HG02623 (cell line): ENCODE measurements around the gene CACNA2D1.

ENCODE experiments used
- ATAC-seq: cut with Tn5 transposase; IDR thresholded peaks from one replicate; pipeline ENCODE4 v1.9.1; 2021; ENCODE audit warnings: moderate library complexity; ENCODE audit not compliant: unreplicated experiment

The CACNA2D1 gene

DNA sequence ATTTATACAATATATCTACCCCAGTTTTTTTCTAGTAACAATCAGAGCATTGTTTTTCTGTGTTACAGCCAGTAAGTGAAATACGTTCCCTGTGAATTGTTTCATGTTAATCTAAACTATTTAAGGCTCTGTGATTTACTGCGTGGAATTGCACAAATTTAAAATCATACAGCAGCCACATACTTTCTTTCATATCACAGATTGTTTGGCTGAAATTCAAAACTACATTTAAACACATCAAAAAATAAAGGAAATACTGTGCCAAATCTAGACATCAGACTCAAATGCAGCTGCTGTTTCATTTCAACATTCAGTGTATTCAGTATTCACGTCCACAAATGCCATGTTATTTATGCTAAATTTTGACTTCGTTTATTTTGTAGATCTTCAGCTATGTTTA is 431.1 kb downstream of the CACNA2D1 start:
- no peak for ATAC-seq

DNA sequence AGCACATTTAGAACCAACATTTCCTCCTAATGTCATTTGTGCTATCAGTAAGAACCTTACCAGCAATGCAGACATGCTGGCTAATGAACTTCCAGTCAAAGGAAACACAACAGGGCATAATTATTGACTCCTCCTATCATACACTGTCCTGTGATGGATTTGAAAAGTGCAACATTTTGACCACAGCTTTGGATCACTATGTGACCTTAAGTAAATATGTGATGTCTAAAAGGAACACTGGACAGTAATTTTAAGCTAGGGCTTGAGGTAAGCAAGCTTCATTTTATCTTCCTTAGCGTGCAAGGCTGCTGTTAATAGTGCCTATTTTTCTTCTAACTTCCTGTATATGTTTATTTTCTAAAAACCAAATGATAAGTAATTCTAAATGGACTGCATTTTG is 433.2 kb downstream of the CACNA2D1 start:
- ATAC-seq, result no peak

DNA sequence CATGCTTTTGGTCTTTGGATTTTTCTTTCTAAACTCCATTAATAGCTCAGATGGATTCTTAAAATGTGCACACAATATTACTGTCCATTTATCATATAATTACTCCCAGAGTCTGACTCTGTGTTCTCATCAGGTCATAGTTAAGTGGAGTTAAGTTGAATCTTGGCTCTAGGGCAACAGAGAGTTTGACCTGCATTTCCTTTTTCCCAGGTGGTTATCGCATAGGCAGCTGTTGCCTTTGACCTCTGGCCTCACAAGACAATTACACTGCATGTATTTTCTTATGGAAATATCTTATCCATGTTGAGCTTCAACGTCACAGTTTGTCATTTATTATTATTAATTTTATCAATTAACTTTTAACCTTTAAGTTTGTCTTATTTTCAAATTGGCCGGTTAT is 436.3 kb downstream of the CACNA2D1 start:
- ATAC-seq, result no peak

DNA sequence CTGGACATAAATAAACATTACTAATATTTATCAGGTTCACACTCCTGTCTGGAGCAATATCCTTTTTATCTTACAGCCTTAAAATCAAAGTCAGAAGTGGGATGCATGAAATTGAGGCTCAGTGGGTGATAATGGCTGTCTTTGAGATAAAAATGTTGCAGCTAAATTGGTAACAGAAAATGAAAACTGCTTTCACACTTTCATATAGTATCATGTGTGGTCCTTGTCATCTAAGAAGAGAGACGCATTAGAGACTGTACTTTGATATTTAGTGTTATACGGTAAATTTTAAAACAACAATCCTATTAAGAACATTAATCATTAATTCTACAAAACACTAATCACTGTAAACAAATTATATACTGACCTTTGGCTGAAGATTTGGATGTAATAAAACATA is 438.5 kb downstream of the CACNA2D1 start:
- no peak for ATAC-seq

- ATAC-seq, result no peak
Observed at GRCh38 chr7:81993186-81993585, 450.4 kb downstream of the CACNA2D1 start.

DNA sequence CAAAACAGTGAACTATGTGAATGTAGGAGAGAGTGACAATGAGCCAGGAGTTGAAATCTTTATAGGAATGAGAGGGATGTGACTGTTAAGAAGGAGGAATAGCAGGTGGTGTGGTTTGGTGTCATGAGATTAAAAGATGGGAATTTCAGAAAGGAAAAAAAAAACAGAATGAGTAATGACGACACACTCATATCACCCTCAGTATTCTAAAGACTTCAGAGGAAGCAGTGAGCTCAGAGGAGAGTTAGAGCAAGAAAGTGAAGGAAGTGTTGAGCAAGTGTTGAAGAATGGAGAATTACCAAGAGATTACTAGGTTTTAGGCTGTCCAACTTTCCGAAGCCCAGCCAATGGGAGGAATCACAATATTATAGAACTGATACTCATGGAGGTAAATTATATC is 453.2 kb downstream of the CACNA2D1 start:
- ATAC-seq, result no peak

DNA sequence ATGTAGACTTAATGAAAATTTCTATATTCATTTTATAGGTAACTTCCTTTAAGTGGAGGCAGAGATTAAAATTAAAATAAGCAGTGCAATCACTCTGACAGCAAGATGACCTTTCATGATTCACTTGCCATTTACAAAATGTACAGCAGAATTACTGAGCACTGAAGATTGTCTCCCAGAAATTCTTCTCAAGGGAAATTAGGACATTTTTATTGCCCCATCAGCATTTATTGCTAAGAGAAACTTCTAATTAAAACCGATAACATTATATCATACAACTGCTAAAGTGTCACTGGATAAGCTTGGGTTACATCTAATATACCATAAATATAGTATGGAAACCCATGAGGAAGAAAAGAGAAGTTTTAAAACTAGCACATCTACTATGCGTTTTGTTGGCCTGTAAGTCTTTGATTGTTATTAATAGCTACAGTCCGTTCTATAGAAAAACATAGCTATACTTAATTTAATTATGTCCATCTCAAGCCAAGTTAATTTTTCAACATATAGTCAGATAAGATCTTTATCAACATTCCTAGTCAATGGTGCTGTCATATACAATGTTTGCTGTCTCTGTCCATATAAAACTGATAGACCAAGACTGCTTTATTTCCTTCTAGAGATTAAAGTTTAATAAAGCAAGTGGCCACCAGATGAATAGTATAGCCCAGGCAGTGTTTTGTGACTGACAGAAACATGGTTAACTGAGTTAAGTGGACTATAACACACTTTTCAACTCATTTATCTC is 456.7 kb downstream of the CACNA2D1 start:
- no peak for ATAC-seq

- ATAC-seq, result no peak
Observed at GRCh38 chr7:81983406-81983805, 460.2 kb downstream of the CACNA2D1 start.

- ATAC-seq, result no peak
Observed at GRCh38 chr7:81973117-81973516, 470.5 kb downstream of the CACNA2D1 start.

DNA sequence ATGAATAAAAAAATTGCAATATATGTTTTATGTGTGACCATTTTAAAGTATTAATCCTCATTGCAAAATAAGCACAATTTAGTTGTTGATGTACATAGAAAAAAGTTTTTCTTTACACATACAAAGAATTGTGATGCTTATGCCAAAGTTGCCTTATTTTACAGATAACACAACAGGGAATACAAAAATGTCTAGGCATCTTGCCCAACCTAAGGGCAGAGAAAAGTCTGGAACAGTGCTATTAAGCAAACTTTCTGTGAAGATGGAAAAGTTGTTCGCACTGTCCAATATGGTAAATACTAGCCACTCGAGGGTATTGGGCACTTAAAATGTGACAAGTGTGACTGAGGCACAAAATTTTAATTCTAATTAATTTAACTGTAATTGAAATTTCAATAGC is 483.6 kb downstream of the CACNA2D1 start:
- no peak for ATAC-seq

- no peak for ATAC-seq
Observed at GRCh38 chr7:81957517-81957916, 486.1 kb downstream of the CACNA2D1 start.

- peak; percentile 48 for ATAC-seq
Observed at GRCh38 chr7:81956520-81956919, 487.1 kb downstream of the CACNA2D1 start.

GRCh38 chr7:81949306-81949705 is 494.3 kb downstream of the CACNA2D1 start:
- ATAC-seq, result no peak

DNA sequence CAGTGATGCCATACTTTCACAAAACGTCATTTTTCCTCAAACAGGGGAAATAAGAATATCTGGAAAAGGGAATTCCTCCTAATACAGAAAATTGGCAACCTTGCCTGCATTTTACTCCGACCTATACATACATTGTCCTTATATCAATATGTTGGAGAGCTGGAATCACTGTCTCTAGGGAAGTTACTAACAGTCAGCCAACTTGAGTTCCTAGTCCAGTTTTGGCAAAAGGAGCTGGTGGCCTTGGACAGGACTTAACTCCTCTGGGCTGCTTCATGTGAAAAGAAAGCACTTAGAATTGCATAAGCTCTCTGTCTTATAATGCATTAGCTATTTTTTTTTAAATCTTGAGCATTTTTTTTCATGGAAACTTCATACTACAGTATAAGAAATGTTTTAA is 499.5 kb downstream of the CACNA2D1 start:
- no peak for ATAC-seq

DNA sequence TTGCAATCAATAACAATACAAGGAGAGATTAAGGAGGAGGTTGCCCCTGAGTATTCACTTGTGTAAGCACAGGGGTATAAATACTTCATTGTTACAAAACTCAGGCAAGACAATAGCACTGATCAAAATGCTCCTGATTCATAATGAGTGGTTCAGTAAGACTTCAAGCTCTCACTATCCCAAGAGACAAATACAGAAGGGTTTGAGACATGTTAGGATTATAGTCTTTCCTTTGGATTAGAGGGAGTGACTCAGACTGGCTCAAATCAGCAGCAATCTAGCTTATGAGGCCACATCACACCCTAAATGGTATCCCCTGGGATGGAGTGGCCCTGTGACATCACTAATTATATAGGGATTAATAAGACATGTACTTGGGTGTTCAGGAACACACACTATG is 506.5 kb downstream of the CACNA2D1 start:
- ATAC-seq, result no peak

GRCh38 chr7:81934596-81935301 is 508.8 kb downstream of the CACNA2D1 start:
- no peak for ATAC-seq

GRCh38 chr7:81932936-81933335 is 510.6 kb downstream of the CACNA2D1 start:
- no peak for ATAC-seq

GRCh38 chr7:81929386-81929785 is 514.2 kb downstream of the CACNA2D1 start:
- no peak for ATAC-seq

GRCh38 chr7:81926154-81926553 is 517.4 kb downstream of the CACNA2D1 start:
- ATAC-seq, result no peak

DNA sequence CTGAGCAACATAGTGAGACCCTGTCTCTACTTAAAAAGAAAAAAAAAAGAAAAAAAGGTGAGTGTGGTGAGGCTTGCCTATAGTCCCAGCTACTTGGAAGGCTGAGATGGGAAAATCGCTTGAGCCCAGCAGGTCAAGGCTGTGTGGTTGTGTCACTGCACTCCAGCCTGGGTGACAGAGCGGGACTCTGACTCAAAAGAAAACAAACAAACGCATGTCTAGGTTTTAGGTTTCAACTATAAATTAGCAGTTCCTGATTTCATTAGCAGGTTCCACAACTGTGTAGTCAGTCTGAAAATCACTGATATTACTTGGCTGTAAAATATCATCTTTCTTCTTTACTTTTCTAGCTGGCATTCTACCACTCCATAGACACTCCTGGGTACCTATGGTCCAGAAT is 518.0 kb downstream of the CACNA2D1 start:
- peak; percentile 83 for ATAC-seq

- no peak for ATAC-seq
Observed at GRCh38 chr7:81924494-81924893, 519.1 kb downstream of the CACNA2D1 start.

- ATAC-seq, result no peak
Observed at GRCh38 chr7:81919494-81919893, 524.1 kb downstream of the CACNA2D1 start.

GRCh38 chr7:81908220-81908619 is 535.4 kb downstream of the CACNA2D1 start:
- ATAC-seq, result no peak
